Measurements from ENCODE around the gene S100A11.

DNA sequence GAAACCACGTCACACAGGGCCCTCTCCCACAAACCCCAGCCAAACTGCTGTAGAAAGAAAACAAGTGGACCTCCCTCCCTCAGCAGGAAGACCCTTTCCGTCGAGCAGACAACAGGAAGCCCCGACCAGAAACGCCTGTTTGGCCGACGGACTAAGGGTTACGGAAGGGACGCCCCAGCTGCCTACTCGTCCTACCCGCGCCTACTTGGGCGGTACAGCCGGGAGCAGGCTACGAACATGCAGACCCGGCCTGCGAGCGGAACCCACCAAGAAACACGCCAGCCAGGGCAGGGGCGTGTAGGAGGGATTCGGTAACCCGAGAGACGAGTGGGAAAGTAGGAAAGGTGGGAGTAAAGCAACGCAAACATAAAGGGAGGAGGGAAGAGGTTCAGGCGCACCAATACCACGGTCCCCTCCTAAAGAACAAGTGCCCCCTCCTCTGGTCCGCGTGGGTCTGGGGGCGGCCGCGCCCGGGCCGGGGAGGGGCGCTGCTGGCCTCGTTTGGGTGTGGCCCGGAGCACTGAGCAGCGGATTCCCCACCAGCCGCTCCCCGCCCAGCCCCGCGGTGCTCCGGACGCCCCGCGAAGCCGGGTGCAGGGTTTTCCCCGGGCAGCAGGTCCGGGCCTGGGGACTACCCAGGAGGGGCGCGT is 43.6 kb downstream of the S100A11 start:
- TF ChIP-seq SMAD3 (CRISPR knock-in tag; conservative IDR thresholded peaks at IDR 0.05) = no peak
- TF ChIP-seq ZNF253 (CRISPR knock-in tag; conservative IDR thresholded peaks at IDR 0.05) = no peak
- TF ChIP-seq SRSF1 (IDR thresholded peaks at IDR 0.05; ENCODE audit: low read depth, low read length) = no peak
- TF ChIP-seq KLF1 (tag; IDR thresholded peaks at IDR 0.05) = no peak
- TF ChIP-seq RFX5 (IDR thresholded peaks at IDR 0.05; ENCODE audit: low read depth, low read length) = no peak
